ENCODE results near the gene SNTG2. TPM values are rescaled to one million over a fixed set of nuclear protein-coding genes. Genes with fewer than 3 reads are reported as not detected.

The SNTG2 gene
- total and polyA plus RNA-seq, 10 of the 15 experiments (the other 5 are each of a cell fraction or from before 2014, with no cell fraction given), result not detected

DNA sequence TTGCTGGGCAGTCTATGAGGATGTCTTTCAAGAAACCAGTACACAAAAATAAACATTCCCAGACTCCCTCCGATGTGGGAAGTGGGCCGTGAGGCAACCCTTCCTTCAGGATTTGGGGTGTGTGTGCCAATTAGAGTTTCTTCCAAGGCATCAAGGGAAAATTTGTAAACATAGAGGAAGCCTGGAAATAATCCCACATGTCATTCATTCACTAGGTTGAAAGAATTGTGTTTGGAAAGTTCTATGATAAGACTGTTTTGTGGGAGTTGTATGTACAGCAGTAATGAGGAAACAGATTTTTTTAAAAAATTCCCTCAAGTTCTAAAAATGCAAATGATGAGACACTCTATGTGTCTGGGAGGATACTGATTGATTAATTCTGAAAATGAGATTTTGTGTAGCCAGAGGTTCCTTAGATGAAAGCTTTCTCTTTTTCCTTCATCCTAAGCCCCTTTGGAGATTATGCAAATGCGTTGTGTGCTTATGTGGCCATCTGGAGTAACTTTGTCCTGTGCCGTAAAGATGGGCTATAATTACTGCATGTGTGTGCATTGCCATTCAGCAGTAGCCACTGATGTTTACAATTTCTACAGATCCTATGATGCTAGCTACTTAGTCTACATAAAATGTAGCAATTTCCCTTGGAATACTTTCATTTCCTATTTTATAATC lies 354.8 kb downstream of the SNTG2 start:
- ChIA-PET SMC1A (ENCODE audit: uncharacterized antibody, unreplicated experiment) (no interaction called here), POLR2A (no interaction called here), RAD21 (ENCODE audit: unreplicated experiment) (no interaction called here), CTCF (no interaction called here)
- Histone ChIP-seq H3K4me3 (no peak overlapping the region), H3K4me1 (ENCODE audit: control insufficient read depth, insufficient read depth, low read length) (no peaks in the 10 kb centered on the region), H4K20me1 (ENCODE audit: control insufficient read depth, insufficient read depth) (no peaks in the 10 kb centered on the region), H3K9ac (ENCODE audit: control insufficient read depth, insufficient read depth, low read length) (no peak overlapping the region), H3K27ac (ENCODE audit: control insufficient read depth, insufficient read depth) (no peak overlapping the region), H3K9me3 (replicated peaks; ENCODE audit: control insufficient read depth, insufficient read depth, low read length) (no peaks in the 10 kb centered on the region), H3K4me2 (ENCODE audit: control insufficient read depth, insufficient read depth) (no peak overlapping the region), H3K27me3 (replicated peaks in 1 of 2; ENCODE audit: control insufficient read depth in 2 of 2, insufficient read depth in 2 of 2, low read length in 1 of 2) (no peaks in the 10 kb centered on the region), H2AFZ (ENCODE audit: control insufficient read depth, low read depth, low read length) (no peak overlapping the region), H3K36me3 (ENCODE audit: control insufficient read depth in 2 of 2, insufficient read depth in 2 of 2, low read length in 1 of 2) (no peaks in the 10 kb centered on the region), H3K79me2 (ENCODE audit: control insufficient read depth, insufficient read depth, low read length) (no peaks in the 10 kb centered on the region)
- ATAC-seq (no peak), FAIRE-seq (no peak), DNase-seq (ENCODE audit: low read depth, low spot score) (no peak)
- in situ Hi-C loops (cut with MboI) (no loop called here), intact Hi-C loops (cut with micrococcal nuclease; ENCODE audit: unreplicated experiment) (no loop called here)
- no peak for TF ChIP-seq PAX8 (IDR thresholded peaks at IDR 0.05)
- no peak for TF ChIP-seq BHLHE40 (IDR thresholded peaks at IDR 0.05; ENCODE audit: borderline replicate concordance in 1 of 2, low read depth in 2 of 2, low read length in 1 of 2)
- TF ChIP-seq FOS (IDR thresholded peaks at IDR 0.05; ENCODE audit: borderline replicate concordance, extremely low read depth, insufficient read length), result no peak
- no peak for TF ChIP-seq CBX5 (IDR thresholded peaks at IDR 0.05; ENCODE audit: low read depth)
- TF ChIP-seq IKZF2 (IDR thresholded peaks at IDR 0.05), result no peak
- TF ChIP-seq KDM1A (IDR thresholded peaks at IDR 0.05; ENCODE audit: borderline replicate concordance), result no peak
- no peak for TF ChIP-seq ATF7 (IDR thresholded peaks at IDR 0.05; ENCODE audit: low read depth)
- no peak for TF ChIP-seq NR2F1 (conservative IDR thresholded peaks at IDR 0.05)
- no peak for TF ChIP-seq ZNF24 (IDR thresholded peaks at IDR 0.05)
- no peak for TF ChIP-seq TARDBP (IDR thresholded peaks at IDR 0.05; ENCODE audit: borderline replicate concordance)
- no peak for TF ChIP-seq SREBF2 (IDR thresholded peaks at IDR 0.05; ENCODE audit: low read length)
- TF ChIP-seq, protein P1, sequence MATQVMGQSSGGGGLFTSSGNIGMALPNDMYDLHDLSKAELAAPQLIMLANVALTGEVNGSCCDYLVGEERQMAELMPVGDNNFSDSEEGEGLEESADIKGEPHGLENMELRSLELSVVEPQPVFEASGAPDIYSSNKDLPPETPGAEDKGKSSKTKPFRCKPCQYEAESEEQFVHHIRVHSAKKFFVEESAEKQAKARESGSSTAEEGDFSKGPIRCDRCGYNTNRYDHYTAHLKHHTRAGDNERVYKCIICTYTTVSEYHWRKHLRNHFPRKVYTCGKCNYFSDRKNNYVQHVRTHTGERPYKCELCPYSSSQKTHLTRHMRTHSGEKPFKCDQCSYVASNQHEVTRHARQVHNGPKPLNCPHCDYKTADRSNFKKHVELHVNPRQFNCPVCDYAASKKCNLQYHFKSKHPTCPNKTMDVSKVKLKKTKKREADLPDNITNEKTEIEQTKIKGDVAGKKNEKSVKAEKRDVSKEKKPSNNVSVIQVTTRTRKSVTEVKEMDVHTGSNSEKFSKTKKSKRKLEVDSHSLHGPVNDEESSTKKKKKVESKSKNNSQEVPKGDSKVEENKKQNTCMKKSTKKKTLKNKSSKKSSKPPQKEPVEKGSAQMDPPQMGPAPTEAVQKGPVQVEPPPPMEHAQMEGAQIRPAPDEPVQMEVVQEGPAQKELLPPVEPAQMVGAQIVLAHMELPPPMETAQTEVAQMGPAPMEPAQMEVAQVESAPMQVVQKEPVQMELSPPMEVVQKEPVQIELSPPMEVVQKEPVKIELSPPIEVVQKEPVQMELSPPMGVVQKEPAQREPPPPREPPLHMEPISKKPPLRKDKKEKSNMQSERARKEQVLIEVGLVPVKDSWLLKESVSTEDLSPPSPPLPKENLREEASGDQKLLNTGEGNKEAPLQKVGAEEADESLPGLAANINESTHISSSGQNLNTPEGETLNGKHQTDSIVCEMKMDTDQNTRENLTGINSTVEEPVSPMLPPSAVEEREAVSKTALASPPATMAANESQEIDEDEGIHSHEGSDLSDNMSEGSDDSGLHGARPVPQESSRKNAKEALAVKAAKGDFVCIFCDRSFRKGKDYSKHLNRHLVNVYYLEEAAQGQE (IDR thresholded peaks at IDR 0.05; ENCODE audit: low read depth, low read length), result no peak
- TF ChIP-seq NFIC (IDR thresholded peaks at IDR 0.05; ENCODE audit: low read depth, low read length), result no peak
- no peak for TF ChIP-seq CHD2 (IDR thresholded peaks at IDR 0.05; ENCODE audit: borderline replicate concordance, low read depth, low read length)
- no peak for TF ChIP-seq SMAD5 (IDR thresholded peaks at IDR 0.05; ENCODE audit: low read depth)
- no peak for TF ChIP-seq ZBTB33 (IDR thresholded peaks at IDR 0.05)
- no peak for TF ChIP-seq CREM (IDR thresholded peaks at IDR 0.05; ENCODE audit: low read depth)
- no TSS peak for BruUV-seq (replicated peaks)
- 45% methylated on average over 4 of the region's 4 CpGs for WGBS (ENCODE audit: insufficient coverage, insufficient replicate concordance, low lambda C conversion rate, missing lambda C conversion rate)
